Liver (tissue), 9 donors: ENCODE data around the gene SLC5A12. TPM values are rescaled to one million over a fixed set of nuclear protein-coding genes. Genes with fewer than 3 reads are reported as not detected.

Source experiments
- DNase-seq: peaks from one replicate; pipeline ENCODE4 v3.0.0-alpha.2; 2017; ENCODE audit warnings: low spot score
- H3K27ac ChIP-seq, 2 donors: one replicate each; pipeline ENCODE4 v1.7.0; 2013; ENCODE audit warnings: inconsistent platforms in 2 of 2, low read length in 2 of 2, control low read depth in 1 of 2, low read depth in 1 of 2, mild to moderate bottlenecking in 1 of 2
- H3K27me3 ChIP-seq, 4 donors: one replicate each; pipeline versions ENCODE4 v1.6.1 to v1.7.0; 2013; ENCODE audit warnings: low read length in 3 of 4, inconsistent platforms in 1 of 4, mild to moderate bottlenecking in 1 of 4, moderate library complexity in 1 of 4; ENCODE audit not compliant: control insufficient read depth in 4 of 4, insufficient read depth in 4 of 4
- H3K36me3 ChIP-seq, 4 donors: one replicate each; pipeline versions ENCODE4 v1.6.1 to v1.7.0; 2013; ENCODE audit warnings: low read length in 3 of 4, mild to moderate bottlenecking in 3 of 4, low read depth in 1 of 4, moderate library complexity in 1 of 4; ENCODE audit not compliant: control insufficient read depth in 4 of 4, insufficient read depth in 3 of 4
- H3K4me1 ChIP-seq, 4 donors: one replicate each; pipeline versions ENCODE4 v1.6.1 to v1.7.0; 2013; ENCODE audit warnings: low read length in 3 of 4, mild to moderate bottlenecking in 3 of 4, moderate library complexity in 1 of 4; ENCODE audit not compliant: control insufficient read depth in 4 of 4, insufficient read depth in 4 of 4
- H3K4me3 ChIP-seq, 3 donors: one replicate each; pipeline versions ENCODE4 v1.6.1 to v1.7.0; 2013; ENCODE audit warnings: low read length in 3 of 3, control low read depth in 1 of 3, low read depth in 1 of 3, mild to moderate bottlenecking in 1 of 3
- H3K9ac ChIP-seq, 2 donors: one replicate each; pipeline ENCODE4 v1.7.0; 2013; ENCODE audit warnings: low read length in 2 of 2, mild to moderate bottlenecking in 2 of 2, moderate library complexity in 2 of 2, control low read depth in 1 of 2, low read depth in 1 of 2
- H3K9me3 ChIP-seq, 4 donors: one replicate each; pipeline versions ENCODE4 v1.6.1 to v1.7.0; 2013; ENCODE audit warnings: low read length in 3 of 4; ENCODE audit not compliant: control insufficient read depth in 4 of 4
- ATF3 ChIP-seq: IDR thresholded peaks from 2 replicates; pipeline ENCODE4 v1.6.1; 2016; ENCODE audit warnings: antibody characterized with exemption
- FOXA1 ChIP-seq: IDR thresholded peaks from 2 replicates; pipeline ENCODE4 v1.6.1; 2016; ENCODE audit warnings: antibody characterized with exemption
- GABPA ChIP-seq, 2 donors: IDR thresholded peaks in 1 of 2; conservative IDR thresholded peaks in 1 of 2; 2 replicates each; pipeline ENCODE4 v1.6.1; 2016; ENCODE audit warnings: antibody characterized with exemption in 2 of 2, mild to moderate bottlenecking in 1 of 2, moderate library complexity in 1 of 2
- JUND ChIP-seq, 2 donors: IDR thresholded peaks; 2 replicates each; pipeline ENCODE4 v1.6.1; 2016; ENCODE audit warnings: antibody characterized with exemption in 2 of 2
- NR2F2 ChIP-seq: IDR thresholded peaks from 2 replicates; pipeline ENCODE4 v1.6.1; 2016; ENCODE audit warnings: antibody characterized with exemption
- RAD21 ChIP-seq, 2 donors: IDR thresholded peaks; 2 replicates each; pipeline ENCODE4 v1.6.1; 2016; ENCODE audit warnings: antibody characterized with exemption in 2 of 2, mild to moderate bottlenecking in 2 of 2
- REST ChIP-seq: IDR thresholded peaks from 2 replicates; pipeline ENCODE4 v1.6.1; 2016; ENCODE audit warnings: antibody characterized with exemption, mild to moderate bottlenecking
- RXRA ChIP-seq, 2 donors: IDR thresholded peaks; 2 replicates each; pipeline ENCODE4 v1.6.1; 2017 to 2018; ENCODE audit warnings: antibody characterized with exemption in 2 of 2, mild to moderate bottlenecking in 1 of 2
- SP1 ChIP-seq: IDR thresholded peaks from 2 replicates; pipeline ENCODE4 v1.6.1; 2018; ENCODE audit warnings: antibody characterized with exemption, mild to moderate bottlenecking
- TAF1 ChIP-seq: conservative IDR thresholded peaks from 2 replicates; pipeline ENCODE4 v1.6.1; 2016; ENCODE audit warnings: antibody characterized with exemption, mild to moderate bottlenecking
- YY1 ChIP-seq: IDR thresholded peaks from 2 replicates; pipeline ENCODE4 v1.6.1; 2016; ENCODE audit warnings: antibody characterized with exemption, mild to moderate bottlenecking
- WGBS: extraction: QIAGEN DNeasy Blood & Tissue Kit; methylation state at CpG from one replicate; pipeline ENCODE4 v1.1.7; 2013; 5-methylcytosine and 5-hydroxymethylcytosine counted together
- polyA plus RNA-seq, 2 donors: library from polyadenylated mRNA; stranded (reverse) in 1 of 2; unstranded in 1 of 2; fragments of 200-250 nt in 1 of 2; fragments of >200 nt in 1 of 2; fragmentation: Nextera tagmentation in 1 of 2; extraction: Ambion mirVana in 1 of 2; gene quantifications; one replicate each; pipeline versions ENCODE4 v1.2.1 to v1.2.3, GENCODE V29; 2013 to 2015
- total RNA-seq, 2 donors: library from RNA; depleted of rRNA; stranded (reverse); fragments of >200 nt; gene quantifications; one replicate each; pipeline ENCODE4 v1.2.3, GENCODE V29; 2014
- TF ChIP-seq, protein P1 (sequence below): IDR thresholded peaks from 2 replicates; pipeline ENCODE4 v1.6.1; 2016; ENCODE audit warnings: antibody characterized with exemption
- TF ChIP-seq, protein P2 (sequence below): fragments of 150-350 bp; IDR thresholded peaks from 2 replicates; pipeline ENCODE4 v1.5.1; 2017; ENCODE audit warnings: improper control_type of control experiment, low read depth, low read length; ENCODE audit not compliant: missing input control
- TF ChIP-seq, protein P3 (sequence below): IDR thresholded peaks from 2 replicates; pipeline ENCODE4 v1.6.1; 2016; ENCODE audit warnings: antibody characterized with exemption
- donor health status: healthy.
- donor health status: healthy.
- donor health status: healthy.
- donor health status: healthy.
- donor health status: healthy.

Gene SLC5A12
- total and polyA plus RNA-seq, 4 donors: under 0.01 to 0.23 (median 0.03) TPM; not detected in 1

DNA sequence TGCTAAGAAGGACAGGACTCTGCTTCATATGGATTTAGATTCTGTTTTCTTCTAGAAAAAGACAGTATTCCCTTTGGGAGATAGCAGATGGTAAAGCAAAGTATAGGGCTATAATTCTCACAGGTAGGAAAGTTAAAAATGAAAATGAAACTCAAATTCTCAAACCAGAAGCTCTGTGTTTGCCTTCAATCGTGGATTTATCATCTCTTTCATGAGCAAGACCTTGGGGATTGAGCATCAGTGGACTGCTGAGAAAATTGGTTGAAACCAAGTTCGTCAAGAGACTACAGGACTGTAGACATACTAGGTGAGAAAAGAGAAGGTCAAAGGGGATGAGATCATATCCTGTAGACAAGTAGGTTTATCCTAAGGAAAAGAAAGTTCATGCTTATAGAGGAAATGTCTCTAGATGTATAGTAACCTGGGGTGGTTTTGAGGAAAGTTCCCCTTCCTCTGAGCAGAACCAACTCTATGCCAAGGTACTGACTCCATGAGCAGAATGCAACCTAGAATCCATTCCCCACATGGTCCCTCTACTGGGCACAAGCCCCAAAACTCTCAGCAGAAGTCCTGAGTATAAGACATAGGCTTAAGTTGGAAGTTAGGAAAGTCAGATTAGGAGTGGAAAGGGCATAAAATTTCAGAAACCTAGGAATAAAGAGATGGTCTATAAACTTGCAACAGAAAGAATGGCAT, 46.5 kb downstream of the SLC5A12 start:
- Histone ChIP-seq H3K9me3 (no peaks in the 10 kb centered on the region), H3K9ac (peak overlapping the region in 1 of 2 donors; percentile 47), H3K4me3 (peak overlapping the region in 2 of 3 donors; percentile 14 to 37), H3K4me1 (peaks cover 0 to 5% (median 0%) of the 10 kb centered on the region in 4 donors), H3K36me3 (no peaks in the 10 kb centered on the region), H3K27ac (no peak overlapping the region), H3K27me3 (no peaks in the 10 kb centered on the region)
- TF ChIP-seq FOXA1: no peak
- no peak for TF ChIP-seq NR2F2
- no peak for DNase-seq
- 38% methylated on average over 2 of the region's 2 CpGs for WGBS

DNA sequence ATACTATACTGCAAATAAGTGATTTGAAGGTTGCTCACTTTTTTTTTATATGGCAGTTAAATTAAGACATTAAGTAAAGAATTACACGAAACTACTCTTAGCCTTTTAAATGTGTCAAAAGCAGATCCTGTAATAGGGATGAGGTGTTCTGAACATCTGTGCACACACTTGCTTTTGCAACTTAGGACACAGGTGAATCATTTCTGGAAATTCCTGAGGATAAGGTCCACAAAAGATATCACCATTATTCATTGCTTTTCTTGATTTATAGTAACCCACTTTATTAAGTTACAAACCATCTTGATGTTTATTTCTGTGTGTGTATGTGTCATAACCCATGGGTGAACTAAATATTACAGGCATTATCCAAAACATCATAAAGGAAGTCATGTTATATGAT, 55.9 kb downstream of the SLC5A12 start:
- WGBS: 78% methylated on average over 1 of the region's 1 CpG
- H3K36me3 ChIP-seq: no peaks in the 10 kb centered on the region
- no peaks in the 10 kb centered on the region for H3K9me3 ChIP-seq
- no peak for DNase-seq
- H3K4me1 ChIP-seq: no peaks in the 10 kb centered on the region
- TF ChIP-seq, protein P1, sequence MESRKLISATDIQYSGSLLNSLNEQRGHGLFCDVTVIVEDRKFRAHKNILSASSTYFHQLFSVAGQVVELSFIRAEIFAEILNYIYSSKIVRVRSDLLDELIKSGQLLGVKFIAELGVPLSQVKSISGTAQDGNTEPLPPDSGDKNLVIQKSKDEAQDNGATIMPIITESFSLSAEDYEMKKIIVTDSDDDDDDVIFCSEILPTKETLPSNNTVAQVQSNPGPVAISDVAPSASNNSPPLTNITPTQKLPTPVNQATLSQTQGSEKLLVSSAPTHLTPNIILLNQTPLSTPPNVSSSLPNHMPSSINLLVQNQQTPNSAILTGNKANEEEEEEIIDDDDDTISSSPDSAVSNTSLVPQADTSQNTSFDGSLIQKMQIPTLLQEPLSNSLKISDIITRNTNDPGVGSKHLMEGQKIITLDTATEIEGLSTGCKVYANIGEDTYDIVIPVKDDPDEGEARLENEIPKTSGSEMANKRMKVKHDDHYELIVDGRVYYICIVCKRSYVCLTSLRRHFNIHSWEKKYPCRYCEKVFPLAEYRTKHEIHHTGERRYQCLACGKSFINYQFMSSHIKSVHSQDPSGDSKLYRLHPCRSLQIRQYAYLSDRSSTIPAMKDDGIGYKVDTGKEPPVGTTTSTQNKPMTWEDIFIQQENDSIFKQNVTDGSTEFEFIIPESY: no peak
- no peak for TF ChIP-seq GABPA (IDR thresholded peaks at IDR 0.05 in 1 of 2, conservative IDR thresholded peaks at IDR 0.05 in 1 of 2)
- TF ChIP-seq, protein P2, sequence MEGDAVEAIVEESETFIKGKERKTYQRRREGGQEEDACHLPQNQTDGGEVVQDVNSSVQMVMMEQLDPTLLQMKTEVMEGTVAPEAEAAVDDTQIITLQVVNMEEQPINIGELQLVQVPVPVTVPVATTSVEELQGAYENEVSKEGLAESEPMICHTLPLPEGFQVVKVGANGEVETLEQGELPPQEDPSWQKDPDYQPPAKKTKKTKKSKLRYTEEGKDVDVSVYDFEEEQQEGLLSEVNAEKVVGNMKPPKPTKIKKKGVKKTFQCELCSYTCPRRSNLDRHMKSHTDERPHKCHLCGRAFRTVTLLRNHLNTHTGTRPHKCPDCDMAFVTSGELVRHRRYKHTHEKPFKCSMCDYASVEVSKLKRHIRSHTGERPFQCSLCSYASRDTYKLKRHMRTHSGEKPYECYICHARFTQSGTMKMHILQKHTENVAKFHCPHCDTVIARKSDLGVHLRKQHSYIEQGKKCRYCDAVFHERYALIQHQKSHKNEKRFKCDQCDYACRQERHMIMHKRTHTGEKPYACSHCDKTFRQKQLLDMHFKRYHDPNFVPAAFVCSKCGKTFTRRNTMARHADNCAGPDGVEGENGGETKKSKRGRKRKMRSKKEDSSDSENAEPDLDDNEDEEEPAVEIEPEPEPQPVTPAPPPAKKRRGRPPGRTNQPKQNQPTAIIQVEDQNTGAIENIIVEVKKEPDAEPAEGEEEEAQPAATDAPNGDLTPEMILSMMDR: no peak
- TF ChIP-seq RAD21 (IDR thresholded peaks at IDR 0.05): no peak
- no peak for TF ChIP-seq ATF3
- TF ChIP-seq FOXA1: no peak
- no peak overlapping the region for H3K27ac ChIP-seq
- no peak overlapping the region for H3K9ac ChIP-seq
- H3K27me3 ChIP-seq: no peaks in the 10 kb centered on the region
- H3K4me3 ChIP-seq: no peak overlapping the region

DNA sequence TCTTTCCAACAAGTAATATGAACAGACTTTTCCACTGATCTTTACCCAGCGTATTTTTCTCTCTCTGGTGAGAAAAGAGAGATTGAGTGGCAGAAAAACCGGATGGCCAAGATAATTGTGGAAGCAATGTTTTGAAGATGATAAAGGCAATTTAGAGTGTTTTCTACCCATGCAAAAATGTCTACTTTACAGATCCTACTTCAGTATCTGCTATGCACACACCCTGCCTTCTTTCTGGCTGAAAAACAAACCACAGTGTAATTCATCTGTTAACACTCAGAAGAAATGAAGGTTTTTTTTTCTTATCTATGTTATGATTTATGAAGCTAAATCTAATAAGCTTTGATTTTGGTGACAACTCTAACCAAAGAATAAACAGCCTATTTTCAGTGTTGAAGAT, 56.8 kb downstream of the SLC5A12 start:
- Histone ChIP-seq H3K27ac (no peak overlapping the region), H3K9ac (no peak overlapping the region), H3K4me3 (no peak overlapping the region), H3K36me3 (no peaks in the 10 kb centered on the region), H3K9me3 (no peaks in the 10 kb centered on the region), H3K4me1 (no peaks in the 10 kb centered on the region), H3K27me3 (no peaks in the 10 kb centered on the region)
- WGBS: 67% methylated on average over 2 of the region's 2 CpGs
- DNase-seq: no peak
- TF ChIP-seq TAF1 (no peak), NR2F2 (no peak), JUND (IDR thresholded peaks at IDR 0.05) (no peak), RXRA (IDR thresholded peaks at IDR 0.05) (no peak), ATF3 (no peak), REST (no peak), YY1 (no peak), FOXA1 (no peak), SP1 (no peak), GABPA (IDR thresholded peaks at IDR 0.05 in 1 of 2, conservative IDR thresholded peaks at IDR 0.05 in 1 of 2) (no peak)
- TF ChIP-seq, protein P3, sequence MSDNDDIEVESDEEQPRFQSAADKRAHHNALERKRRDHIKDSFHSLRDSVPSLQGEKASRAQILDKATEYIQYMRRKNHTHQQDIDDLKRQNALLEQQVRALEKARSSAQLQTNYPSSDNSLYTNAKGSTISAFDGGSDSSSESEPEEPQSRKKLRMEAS: no peak
- TF ChIP-seq, protein P1: no peak
